MM.1S (cell line): ENCODE data around the gene CD99L2.

Source experiments
- DNase-seq: peaks from one replicate; pipeline ENCODE4 v3.0.0-alpha.2; 2015
- H2AFZ ChIP-seq: fragments of 300-600 bp; sonication (generic); 2 replicates; pipeline ENCODE4 v1.6.0; 2016; ENCODE audit warnings: antibody characterized with exemption, low read length
- H3F3A ChIP-seq: fragments of 300-600 bp; sonication (generic); 2 replicates; pipeline ENCODE4 v1.6.1; 2016; ENCODE audit warnings: mild to moderate bottlenecking, antibody characterized with exemption, low read length, moderate library complexity, mixed read lengths; ENCODE audit not compliant: insufficient read depth
- H3K27ac ChIP-seq: fragments of 300-600 bp; sonication (generic); 2 replicates; pipeline ENCODE4 v1.5.1; 2016; ENCODE audit warnings: mild to moderate bottlenecking, low read length
- H3K27me3 ChIP-seq: fragments of 300-600 bp; sonication (generic); replicated peaks from 2 replicates; pipeline ENCODE4 v1.6.0; 2016; ENCODE audit warnings: low read length; ENCODE audit not compliant: insufficient read depth
- H3K36me3 ChIP-seq: fragments of 300-600 bp; sonication (generic); replicated peaks from 2 replicates; pipeline ENCODE4 v1.6.1; 2016; ENCODE audit warnings: mild to moderate bottlenecking, low read length, mixed read lengths; ENCODE audit not compliant: insufficient read depth
- H3K4me1 ChIP-seq: fragments of 300-600 bp; sonication (generic); 2 replicates; pipeline ENCODE4 v1.6.1; 2016; ENCODE audit warnings: low read length, mixed read lengths
- H3K4me2 ChIP-seq: fragments of 300-600 bp; sonication (generic); 2 replicates; pipeline ENCODE4 v1.6.0; 2016; ENCODE audit warnings: low read depth, low read length
- H3K4me3 ChIP-seq: fragments of 300-600 bp; sonication (generic); 2 replicates; pipeline ENCODE4 v1.5.1; 2016; ENCODE audit warnings: low read length, mixed read lengths
- H3K79me2 ChIP-seq: fragments of 300-600 bp; sonication (generic); 2 replicates; pipeline ENCODE4 v1.6.1; 2016; ENCODE audit warnings: mixed run types, low read length, mixed read lengths
- H3K9ac ChIP-seq: fragments of 300-600 bp; sonication (generic); 2 replicates; pipeline ENCODE4 v1.6.1; 2016; ENCODE audit warnings: low read length, mixed read lengths
- H3K9me2 ChIP-seq: fragments of 300-600 bp; sonication (generic); replicated peaks from 2 replicates; pipeline ENCODE4 v1.6.1; 2016; ENCODE audit warnings: mild to moderate bottlenecking, low read length, mixed read lengths; ENCODE audit not compliant: insufficient read depth
- H3K9me3 ChIP-seq: fragments of 300-600 bp; sonication (generic); replicated peaks from 2 replicates; pipeline ENCODE4 v1.6.1; 2016; ENCODE audit warnings: mild to moderate bottlenecking, low read length, mixed read lengths; ENCODE audit not compliant: insufficient read depth
- H4K20me1 ChIP-seq: fragments of 300-600 bp; sonication (generic); 2 replicates; pipeline ENCODE4 v1.6.1; 2016; ENCODE audit warnings: mild to moderate bottlenecking, low read length, moderate library complexity, mixed read lengths; ENCODE audit not compliant: insufficient read depth
- EZH2 ChIP-seq: fragments of 300-600 bp; sonication (generic); optimal IDR thresholded peaks from 2 replicates; pipeline ENCODE3; 2017; ENCODE audit warnings: low read depth, mild to moderate bottlenecking, antibody characterized with exemption, low read length, mixed read lengths
- EZH2phosphoT487 ChIP-seq: fragments of 300-600 bp; sonication (generic); IDR thresholded peaks from 2 replicates; pipeline ENCODE4 v1.6.1; 2018; ENCODE audit warnings: antibody characterized with exemption, low read length
- TF ChIP-seq, protein P1 (sequence below): fragments of 300-600 bp; sonication (generic); IDR thresholded peaks from 2 replicates; pipeline ENCODE4 v1.5.1; 2016; ENCODE audit warnings: antibody characterized with exemption, low read length, mixed read lengths

CD99L2 gene

DNA sequence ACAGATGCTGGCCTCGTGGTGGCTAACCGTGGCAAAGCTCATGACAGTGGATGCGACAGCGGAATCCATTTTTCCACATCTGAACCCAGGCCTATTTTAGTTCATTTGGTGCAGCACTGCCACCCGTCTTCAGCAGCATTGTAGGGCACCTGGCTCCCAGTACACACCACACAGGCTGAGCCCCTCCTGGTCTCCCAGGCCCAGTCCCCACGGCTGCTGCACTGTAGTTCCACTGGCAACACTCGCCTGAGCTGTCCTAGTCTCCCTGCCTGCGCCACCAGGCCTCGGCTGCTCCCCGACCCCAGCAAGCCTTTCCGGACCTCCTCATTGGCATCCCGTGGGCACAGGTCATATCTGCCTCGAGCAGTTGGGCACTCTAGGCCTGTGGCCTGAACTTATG, 129.1 kb downstream of the CD99L2 start:
- TF ChIP-seq, protein P1, sequence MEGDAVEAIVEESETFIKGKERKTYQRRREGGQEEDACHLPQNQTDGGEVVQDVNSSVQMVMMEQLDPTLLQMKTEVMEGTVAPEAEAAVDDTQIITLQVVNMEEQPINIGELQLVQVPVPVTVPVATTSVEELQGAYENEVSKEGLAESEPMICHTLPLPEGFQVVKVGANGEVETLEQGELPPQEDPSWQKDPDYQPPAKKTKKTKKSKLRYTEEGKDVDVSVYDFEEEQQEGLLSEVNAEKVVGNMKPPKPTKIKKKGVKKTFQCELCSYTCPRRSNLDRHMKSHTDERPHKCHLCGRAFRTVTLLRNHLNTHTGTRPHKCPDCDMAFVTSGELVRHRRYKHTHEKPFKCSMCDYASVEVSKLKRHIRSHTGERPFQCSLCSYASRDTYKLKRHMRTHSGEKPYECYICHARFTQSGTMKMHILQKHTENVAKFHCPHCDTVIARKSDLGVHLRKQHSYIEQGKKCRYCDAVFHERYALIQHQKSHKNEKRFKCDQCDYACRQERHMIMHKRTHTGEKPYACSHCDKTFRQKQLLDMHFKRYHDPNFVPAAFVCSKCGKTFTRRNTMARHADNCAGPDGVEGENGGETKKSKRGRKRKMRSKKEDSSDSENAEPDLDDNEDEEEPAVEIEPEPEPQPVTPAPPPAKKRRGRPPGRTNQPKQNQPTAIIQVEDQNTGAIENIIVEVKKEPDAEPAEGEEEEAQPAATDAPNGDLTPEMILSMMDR, result no peak
- TF ChIP-seq EZH2 (no peak), EZH2phosphoT487 (no peak)
- no peaks in the 10 kb centered on the region for H3K27me3 ChIP-seq
- H3K9me2 ChIP-seq, result no peaks in the 10 kb centered on the region
- no peak overlapping the region for H3K9ac ChIP-seq
- H3K27ac ChIP-seq, result no peak overlapping the region
- H4K20me1 ChIP-seq, result no peaks in the 10 kb centered on the region
- no peaks in the 10 kb centered on the region for H3K4me1 ChIP-seq
- no peak overlapping the region for H2AFZ ChIP-seq
- no peak for DNase-seq
- no peaks in the 10 kb centered on the region for H3K36me3 ChIP-seq
- no peak overlapping the region for H3K4me3 ChIP-seq
- H3K9me3 ChIP-seq, result no peaks in the 10 kb centered on the region
- H3K4me2 ChIP-seq, result no peak overlapping the region
- no peaks in the 10 kb centered on the region for H3K79me2 ChIP-seq
- no peaks in the 10 kb centered on the region for H3F3A ChIP-seq

DNA sequence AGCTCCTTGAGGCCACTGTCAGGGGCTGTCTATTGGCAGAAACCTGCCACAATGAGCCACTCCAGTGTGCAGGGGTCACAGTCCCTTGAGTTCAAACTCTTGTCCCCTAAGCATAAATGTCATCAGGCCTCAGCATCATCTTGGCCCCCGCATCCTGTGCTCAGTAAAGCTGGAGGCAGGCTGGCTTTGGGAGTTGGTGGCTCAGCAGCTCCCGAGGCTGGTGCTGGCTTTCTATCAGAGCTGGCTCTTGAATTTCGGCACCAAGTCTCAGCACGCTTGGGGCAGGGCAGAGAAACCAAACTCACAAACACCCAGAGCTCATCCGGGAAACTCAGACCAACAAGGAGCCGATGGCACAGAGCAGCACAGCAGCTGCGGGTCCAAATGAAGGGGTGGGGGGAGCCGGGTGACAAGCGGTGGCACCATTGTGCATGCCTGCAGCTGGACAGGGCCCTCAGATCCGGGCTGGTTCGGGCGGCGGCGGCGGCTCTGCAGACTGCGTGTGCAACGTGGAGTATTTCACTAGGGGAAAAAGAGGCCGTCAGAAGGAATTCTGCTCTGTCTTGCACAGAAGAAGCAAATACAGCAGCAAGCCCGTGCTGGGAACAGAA, 129.8 kb downstream of the CD99L2 start:
- Histone ChIP-seq H3K9me3 (no peaks in the 10 kb centered on the region), H3K4me2 (no peak overlapping the region)
- TF ChIP-seq EZH2phosphoT487 (no peak), EZH2 (no peak)
- TF ChIP-seq, protein P1, result no peak

DNA sequence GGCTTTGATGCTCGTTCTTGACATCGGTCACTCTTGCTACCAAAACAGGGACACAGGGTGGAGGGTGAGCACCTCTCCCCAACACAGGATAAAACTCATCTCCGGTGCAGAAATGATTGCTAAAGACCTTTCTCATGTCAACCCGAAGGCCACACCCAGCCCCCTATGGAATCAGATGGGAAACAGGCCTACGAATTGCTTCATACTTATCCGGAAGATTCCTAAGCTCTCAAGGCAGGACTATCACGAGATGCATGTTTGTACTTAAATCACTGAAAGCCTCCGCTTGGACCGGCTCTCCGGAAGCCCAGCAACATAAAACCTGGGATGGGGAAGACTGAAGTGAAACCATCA, 130.4 kb downstream of the CD99L2 start:
- Histone ChIP-seq H2AFZ (no peak overlapping the region), H3K9ac (no peak overlapping the region), H3F3A (no peaks in the 10 kb centered on the region), H3K4me1 (no peaks in the 10 kb centered on the region), H3K9me2 (no peaks in the 10 kb centered on the region), H3K79me2 (no peaks in the 10 kb centered on the region), H3K27me3 (no peaks in the 10 kb centered on the region), H3K9me3 (no peaks in the 10 kb centered on the region), H4K20me1 (no peaks in the 10 kb centered on the region), H3K4me3 (no peak overlapping the region), H3K4me2 (no peak overlapping the region), H3K36me3 (no peaks in the 10 kb centered on the region), H3K27ac (no peak overlapping the region)
- TF ChIP-seq EZH2phosphoT487 (no peak), EZH2 (no peak)
- TF ChIP-seq, protein P1, result no peak
- DNase-seq, result no peak

More for the DNA sequence above, 129.8 kb downstream of the CD99L2 start:
- Histone ChIP-seq H3K9ac (no peak overlapping the region), H3K27ac (no peak overlapping the region), H3K4me1 (no peaks in the 10 kb centered on the region), H3K36me3 (no peaks in the 10 kb centered on the region), H3F3A (no peaks in the 10 kb centered on the region), H3K27me3 (no peaks in the 10 kb centered on the region), H3K79me2 (no peaks in the 10 kb centered on the region), H3K4me3 (no peak overlapping the region), H4K20me1 (no peaks in the 10 kb centered on the region), H3K9me2 (no peaks in the 10 kb centered on the region), H2AFZ (no peak overlapping the region)
- DNase-seq, result no peak
